ENCODE measurements around the gene BNIP1. TPM values are rescaled to one million over a fixed set of nuclear protein-coding genes. Genes with fewer than 3 reads are reported as not detected.

Gene BNIP1
- total and polyA plus RNA-seq, 8 donors, result 12.5 to 15.2 (median 13.7) TPM

- intact Hi-C loops (cut with DNase I), result loop anchor here in 1 of 2 donors (5.0 kb wide), 1 partner anchor 227 kb away; no protein-coding TSS in a partner anchor
- Histone ChIP-seq H3K27ac (no peak overlapping the region), H3K27me3 (peaks cover 5 to 56% of the 10 kb centered on the region in 2 donors), H3K36me3 (no peaks in the 10 kb centered on the region), H3K9me3 (peaks cover 0 to 11% of the 10 kb centered on the region in 2 donors), H3K4me1 (no peaks in the 10 kb centered on the region), H3K4me3 (no peak overlapping the region)
- peak; percentile 35 for ATAC-seq
- no peak for DNase-seq
- peak; percentile 36 to 38 for TF ChIP-seq CTCF (IDR thresholded peaks at IDR 0.05)
Measured at GRCh38 chr5:173204185-173204979, 60.1 kb downstream of the BNIP1 start.

GRCh38 chr5:173205916-173206315, 61.6 kb downstream of the BNIP1 start:
- Histone ChIP-seq H3K4me1 (no peaks in the 10 kb centered on the region), H3K27ac (no peak overlapping the region), H3K4me3 (no peak overlapping the region), H3K9me3 (no peaks in the 10 kb centered on the region), H3K27me3 (peaks cover 5 to 44% of the 10 kb centered on the region in 2 donors), H3K36me3 (no peaks in the 10 kb centered on the region)
- DNase-seq (no peak), ATAC-seq (no peak)
- intact Hi-C loops (cut with DNase I), result no loop called here
- no peak for TF ChIP-seq CTCF (IDR thresholded peaks at IDR 0.05)

DNA sequence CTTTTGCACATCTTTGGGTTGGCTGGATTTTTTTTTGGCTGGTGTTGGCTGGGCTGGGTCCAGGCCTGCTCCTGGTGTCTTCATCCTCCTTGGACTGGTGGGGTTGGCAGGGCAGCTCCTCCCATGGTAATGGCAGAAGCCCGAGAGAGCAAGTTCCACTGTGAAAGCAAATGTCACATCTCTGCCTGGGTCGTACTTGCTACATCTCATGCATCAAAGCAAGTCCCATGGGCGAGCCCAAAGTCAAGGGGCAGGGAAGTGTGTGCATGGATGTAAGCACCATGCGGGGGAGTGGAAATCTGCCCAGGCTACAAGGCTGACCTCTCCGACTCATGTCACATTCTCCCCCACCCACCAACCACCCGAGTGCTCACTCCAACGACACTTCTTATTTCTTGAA, 64.0 kb downstream of the BNIP1 start:
- Histone ChIP-seq H3K27ac (no peak overlapping the region), H3K36me3 (no peaks in the 10 kb centered on the region), H3K4me1 (no peaks in the 10 kb centered on the region), H3K27me3 (peaks cover 0 to 21% of the 10 kb centered on the region in 2 donors), H3K4me3 (no peak overlapping the region), H3K9me3 (no peaks in the 10 kb centered on the region)
- no peak for DNase-seq
- intact Hi-C loops (cut with DNase I), result no loop called here
- TF ChIP-seq CTCF (IDR thresholded peaks at IDR 0.05), result no peak
- no peak for ATAC-seq

DNA sequence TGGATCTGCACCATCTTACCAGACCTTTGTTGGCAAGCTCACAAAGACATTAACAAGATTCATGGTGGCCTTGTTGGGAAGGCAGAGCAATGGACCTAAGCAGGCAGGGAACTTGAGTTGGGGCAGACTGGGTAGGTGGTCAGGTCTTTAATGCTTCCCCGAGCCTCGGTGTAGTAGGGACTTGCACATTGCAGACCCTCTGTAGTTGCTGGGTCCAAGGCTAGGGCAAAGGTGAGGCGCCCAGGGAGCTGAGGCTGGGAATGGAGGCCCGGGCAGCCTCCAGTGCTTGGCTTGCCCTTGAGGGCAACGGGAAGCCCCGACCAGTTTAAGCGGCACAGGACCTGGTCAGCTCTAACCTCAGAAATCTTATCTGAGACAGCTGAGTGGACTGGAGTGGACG, 66.5 kb downstream of the BNIP1 start:
- no peak for ATAC-seq
- no peaks in the 10 kb centered on the region for H3K4me1 ChIP-seq
- H3K27ac ChIP-seq, result no peak overlapping the region
- no peak for TF ChIP-seq CTCF (IDR thresholded peaks at IDR 0.05)
- no peaks in the 10 kb centered on the region for H3K9me3 ChIP-seq
- no peak overlapping the region for H3K4me3 ChIP-seq
- intact Hi-C loops (cut with DNase I), result no loop called here
- H3K27me3 ChIP-seq, result peaks cover 0 to 12% of the 10 kb centered on the region in 2 donors
- DNase-seq, result no peak
- H3K36me3 ChIP-seq, result no peaks in the 10 kb centered on the region

GRCh38 chr5:173211284-173211683, 67.0 kb downstream of the BNIP1 start:
- ATAC-seq (no peak), DNase-seq (no peak)
- no peaks in the 10 kb centered on the region for H3K9me3 ChIP-seq
- intact Hi-C loops (cut with DNase I), result no loop called here
- peaks cover 0 to 12% of the 10 kb centered on the region in 2 donors for H3K27me3 ChIP-seq
- no peak overlapping the region for H3K27ac ChIP-seq
- H3K4me3 ChIP-seq, result no peak overlapping the region
- no peaks in the 10 kb centered on the region for H3K36me3 ChIP-seq
- H3K4me1 ChIP-seq, result no peaks in the 10 kb centered on the region
- TF ChIP-seq CTCF (IDR thresholded peaks at IDR 0.05), result no peak

Data from left lung (tissue), 10 donors.